ENCODE measurements around the gene TBR1.

Gene TBR1

GRCh38 chr2:161415987-161416707, at the start of gene TBR1:
TBR1 (plus strand) TSS chr2:161416297; CDS start chr2:161416411, 114 bp downstream.
- peak; percentile 17 for DNase-seq (ENCODE audit: low spot score)

- DNase-seq (ENCODE audit: low spot score): no peak
Measured at GRCh38 chr2:161367675-161368074, 48.4 kb upstream of the TBR1 start.

GRCh38 chr2:161369311-161369710, 46.8 kb upstream of the TBR1 start:
- no peak for DNase-seq (ENCODE audit: low spot score)

GRCh38 chr2:161370981-161371380, 45.1 kb upstream of the TBR1 start:
- no peak for DNase-seq (ENCODE audit: low spot score)

- no peak for DNase-seq (ENCODE audit: low spot score)
Measured at GRCh38 chr2:161371869-161372268, 44.2 kb upstream of the TBR1 start.

- no peak for DNase-seq (ENCODE audit: low spot score)
Measured at GRCh38 chr2:161373942-161374341, 42.2 kb upstream of the TBR1 start.

GRCh38 chr2:161374446-161374845, 41.7 kb upstream of the TBR1 start:
- DNase-seq (ENCODE audit: low spot score): no peak

- no peak for DNase-seq (ENCODE audit: low spot score)
Measured at GRCh38 chr2:161379740-161380139, 36.4 kb upstream of the TBR1 start.

GRCh38 chr2:161381546-161381945, 34.6 kb upstream of the TBR1 start:
- DNase-seq (ENCODE audit: low spot score): no peak

GRCh38 chr2:161382747-161383146, 33.4 kb upstream of the TBR1 start:
- no peak for DNase-seq (ENCODE audit: low spot score)

GRCh38 chr2:161384864-161385263, 31.2 kb upstream of the TBR1 start:
- peak; percentile 25 for DNase-seq (ENCODE audit: low spot score)

- DNase-seq (ENCODE audit: low spot score): peak; percentile 15
Measured at GRCh38 chr2:161386228-161386824, 29.8 kb upstream of the TBR1 start.

- no peak for DNase-seq (ENCODE audit: low spot score)
Measured at GRCh38 chr2:161388146-161388779, 27.8 kb upstream of the TBR1 start.

GRCh38 chr2:161391737-161392506, 24.2 kb upstream of the TBR1 start:
- DNase-seq (ENCODE audit: low spot score): no peak

GRCh38 chr2:161400076-161400475, 16.0 kb upstream of the TBR1 start:
- no peak for DNase-seq (ENCODE audit: low spot score)

GRCh38 chr2:161402297-161402696, 13.8 kb upstream of the TBR1 start:
- no peak for DNase-seq (ENCODE audit: low spot score)

GRCh38 chr2:161406316-161406715, 9.8 kb upstream of the TBR1 start:
- no peak for DNase-seq (ENCODE audit: low spot score)

- no peak for DNase-seq (ENCODE audit: low spot score)
Measured at GRCh38 chr2:161407597-161407996, 8.5 kb upstream of the TBR1 start.

GRCh38 chr2:161409308-161409907, 6.7 kb upstream of the TBR1 start:
- no peak for DNase-seq (ENCODE audit: low spot score)

- DNase-seq (ENCODE audit: low spot score): no peak
Measured at GRCh38 chr2:161412346-161412745, 3.8 kb upstream of the TBR1 start.

- no peak for DNase-seq (ENCODE audit: low spot score)
Measured at GRCh38 chr2:161414042-161415033, 1.8 kb upstream of the TBR1 start.
